ENCODE data around the gene PIK3R2.

DNA sequence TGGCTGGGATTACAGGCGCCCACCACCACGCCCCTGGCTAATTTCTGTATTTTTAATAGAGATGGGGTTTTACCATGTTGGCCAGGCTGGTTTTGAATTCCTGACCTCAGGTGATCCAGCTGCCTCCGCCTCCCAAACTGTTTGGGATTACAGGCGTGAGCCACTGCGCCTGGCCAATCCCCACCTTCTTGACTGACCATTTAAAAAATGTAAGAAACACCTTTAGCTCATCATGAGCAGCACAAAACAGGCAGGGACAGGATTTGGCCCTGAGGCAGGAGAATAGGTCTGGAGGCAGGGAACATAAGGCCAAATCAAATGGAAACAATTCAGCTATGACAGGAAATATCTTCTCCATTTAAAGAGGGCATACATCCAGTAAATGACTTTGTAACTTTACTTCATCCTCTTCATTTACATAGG, 38.7 kb downstream of the PIK3R2 start:
- TF ChIP-seq CHD2 (IDR thresholded peaks at IDR 0.05; ENCODE audit: low read length): no peak
- TF ChIP-seq, protein P1, sequence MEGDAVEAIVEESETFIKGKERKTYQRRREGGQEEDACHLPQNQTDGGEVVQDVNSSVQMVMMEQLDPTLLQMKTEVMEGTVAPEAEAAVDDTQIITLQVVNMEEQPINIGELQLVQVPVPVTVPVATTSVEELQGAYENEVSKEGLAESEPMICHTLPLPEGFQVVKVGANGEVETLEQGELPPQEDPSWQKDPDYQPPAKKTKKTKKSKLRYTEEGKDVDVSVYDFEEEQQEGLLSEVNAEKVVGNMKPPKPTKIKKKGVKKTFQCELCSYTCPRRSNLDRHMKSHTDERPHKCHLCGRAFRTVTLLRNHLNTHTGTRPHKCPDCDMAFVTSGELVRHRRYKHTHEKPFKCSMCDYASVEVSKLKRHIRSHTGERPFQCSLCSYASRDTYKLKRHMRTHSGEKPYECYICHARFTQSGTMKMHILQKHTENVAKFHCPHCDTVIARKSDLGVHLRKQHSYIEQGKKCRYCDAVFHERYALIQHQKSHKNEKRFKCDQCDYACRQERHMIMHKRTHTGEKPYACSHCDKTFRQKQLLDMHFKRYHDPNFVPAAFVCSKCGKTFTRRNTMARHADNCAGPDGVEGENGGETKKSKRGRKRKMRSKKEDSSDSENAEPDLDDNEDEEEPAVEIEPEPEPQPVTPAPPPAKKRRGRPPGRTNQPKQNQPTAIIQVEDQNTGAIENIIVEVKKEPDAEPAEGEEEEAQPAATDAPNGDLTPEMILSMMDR (IDR thresholded peaks at IDR 0.05; ENCODE audit: control extremely low read depth in 1 of 3, insufficient read depth in 1 of 3, low read depth in 1 of 3, low read length in 3 of 3): no peak
- TF ChIP-seq SUZ12 (IDR thresholded peaks at IDR 0.05; ENCODE audit: low read length): no peak
- TF ChIP-seq CEBPB (IDR thresholded peaks at IDR 0.05; ENCODE audit: low read depth, low read length): no peak
- TF ChIP-seq EZH2 (IDR thresholded peaks at IDR 0.05; ENCODE audit: low read depth, low read length, severe bottlenecking): no peak
- no peak for TF ChIP-seq EGR1 (IDR thresholded peaks at IDR 0.05; ENCODE audit: borderline replicate concordance, low read depth, low read length)
- TF ChIP-seq POLR2A (IDR thresholded peaks at IDR 0.05; ENCODE audit: control extremely low read depth in 1 of 2, low read depth in 2 of 2, low read length in 2 of 2): no peak
- TF ChIP-seq TBP (IDR thresholded peaks at IDR 0.05; ENCODE audit: low read depth, low read length): no peak
- TF ChIP-seq NRF1 (IDR thresholded peaks at IDR 0.05; ENCODE audit: low read depth, low read length): no peak
- TF ChIP-seq ZNF274 (IDR thresholded peaks at IDR 0.05; ENCODE audit: borderline replicate concordance, extremely low read depth, low read length): no peak
- no peak for TF ChIP-seq RFX5 (IDR thresholded peaks at IDR 0.05; ENCODE audit: borderline replicate concordance, low read depth, low read length)
- no peak for TF ChIP-seq YY1 (IDR thresholded peaks at IDR 0.05; ENCODE audit: low read depth, low read length)
- TF ChIP-seq CREB1 (IDR thresholded peaks at IDR 0.05): no peak
- TF ChIP-seq SRF (IDR thresholded peaks at IDR 0.05; ENCODE audit: low read depth, low read length): no peak
